Measurements from ENCODE around the gene PLEKHJ1. TPM values are rescaled to one million over a fixed set of nuclear protein-coding genes. Genes with fewer than 3 reads are reported as not detected.

PLEKHJ1 gene
- total and polyA plus RNA-seq, 9 of the 15 experiments (the other 6 are each of a cell fraction or from before 2014, with no cell fraction given): 1.5 to 188 (median 63.9) TPM

DNA sequence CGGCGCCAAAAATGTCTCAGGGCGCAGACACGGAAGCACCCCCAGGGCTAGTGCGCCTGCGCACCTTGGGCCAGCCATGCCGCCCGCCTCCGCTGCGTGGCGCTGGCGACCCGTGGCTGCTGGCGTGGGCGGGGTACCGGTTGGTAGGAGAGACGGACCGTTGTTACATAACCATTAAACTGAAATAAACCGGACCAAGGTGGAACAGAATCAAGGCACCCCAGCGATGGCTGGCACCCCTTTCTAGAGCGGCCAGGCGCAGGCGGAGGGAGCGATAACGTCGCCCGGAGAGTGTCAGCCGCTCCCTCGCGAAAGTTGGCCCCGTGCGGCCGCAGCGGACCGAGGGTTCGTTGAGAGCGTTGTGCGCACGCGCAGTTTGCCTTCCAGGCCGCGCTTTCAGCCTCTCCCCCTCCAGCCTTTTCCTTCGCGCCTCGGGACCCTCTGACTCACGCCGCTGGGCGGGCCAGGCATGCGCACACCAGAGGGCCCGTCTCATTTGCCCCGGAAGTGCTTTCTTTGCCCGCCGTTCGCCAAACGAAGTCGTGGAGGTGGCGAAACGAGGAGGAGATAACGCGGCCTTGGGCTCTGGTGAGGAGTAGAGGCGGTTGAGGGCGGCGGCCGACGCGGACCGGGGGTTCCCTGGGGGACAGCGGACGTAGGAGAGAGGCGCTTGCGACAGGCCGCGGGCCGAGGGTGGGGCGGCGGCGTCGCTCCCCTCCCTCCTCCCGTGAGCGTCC, at the start of gene PLEKHJ1, which contains the start of gene SF3A2 (continued):
- TF ChIP-seq, protein P1, sequence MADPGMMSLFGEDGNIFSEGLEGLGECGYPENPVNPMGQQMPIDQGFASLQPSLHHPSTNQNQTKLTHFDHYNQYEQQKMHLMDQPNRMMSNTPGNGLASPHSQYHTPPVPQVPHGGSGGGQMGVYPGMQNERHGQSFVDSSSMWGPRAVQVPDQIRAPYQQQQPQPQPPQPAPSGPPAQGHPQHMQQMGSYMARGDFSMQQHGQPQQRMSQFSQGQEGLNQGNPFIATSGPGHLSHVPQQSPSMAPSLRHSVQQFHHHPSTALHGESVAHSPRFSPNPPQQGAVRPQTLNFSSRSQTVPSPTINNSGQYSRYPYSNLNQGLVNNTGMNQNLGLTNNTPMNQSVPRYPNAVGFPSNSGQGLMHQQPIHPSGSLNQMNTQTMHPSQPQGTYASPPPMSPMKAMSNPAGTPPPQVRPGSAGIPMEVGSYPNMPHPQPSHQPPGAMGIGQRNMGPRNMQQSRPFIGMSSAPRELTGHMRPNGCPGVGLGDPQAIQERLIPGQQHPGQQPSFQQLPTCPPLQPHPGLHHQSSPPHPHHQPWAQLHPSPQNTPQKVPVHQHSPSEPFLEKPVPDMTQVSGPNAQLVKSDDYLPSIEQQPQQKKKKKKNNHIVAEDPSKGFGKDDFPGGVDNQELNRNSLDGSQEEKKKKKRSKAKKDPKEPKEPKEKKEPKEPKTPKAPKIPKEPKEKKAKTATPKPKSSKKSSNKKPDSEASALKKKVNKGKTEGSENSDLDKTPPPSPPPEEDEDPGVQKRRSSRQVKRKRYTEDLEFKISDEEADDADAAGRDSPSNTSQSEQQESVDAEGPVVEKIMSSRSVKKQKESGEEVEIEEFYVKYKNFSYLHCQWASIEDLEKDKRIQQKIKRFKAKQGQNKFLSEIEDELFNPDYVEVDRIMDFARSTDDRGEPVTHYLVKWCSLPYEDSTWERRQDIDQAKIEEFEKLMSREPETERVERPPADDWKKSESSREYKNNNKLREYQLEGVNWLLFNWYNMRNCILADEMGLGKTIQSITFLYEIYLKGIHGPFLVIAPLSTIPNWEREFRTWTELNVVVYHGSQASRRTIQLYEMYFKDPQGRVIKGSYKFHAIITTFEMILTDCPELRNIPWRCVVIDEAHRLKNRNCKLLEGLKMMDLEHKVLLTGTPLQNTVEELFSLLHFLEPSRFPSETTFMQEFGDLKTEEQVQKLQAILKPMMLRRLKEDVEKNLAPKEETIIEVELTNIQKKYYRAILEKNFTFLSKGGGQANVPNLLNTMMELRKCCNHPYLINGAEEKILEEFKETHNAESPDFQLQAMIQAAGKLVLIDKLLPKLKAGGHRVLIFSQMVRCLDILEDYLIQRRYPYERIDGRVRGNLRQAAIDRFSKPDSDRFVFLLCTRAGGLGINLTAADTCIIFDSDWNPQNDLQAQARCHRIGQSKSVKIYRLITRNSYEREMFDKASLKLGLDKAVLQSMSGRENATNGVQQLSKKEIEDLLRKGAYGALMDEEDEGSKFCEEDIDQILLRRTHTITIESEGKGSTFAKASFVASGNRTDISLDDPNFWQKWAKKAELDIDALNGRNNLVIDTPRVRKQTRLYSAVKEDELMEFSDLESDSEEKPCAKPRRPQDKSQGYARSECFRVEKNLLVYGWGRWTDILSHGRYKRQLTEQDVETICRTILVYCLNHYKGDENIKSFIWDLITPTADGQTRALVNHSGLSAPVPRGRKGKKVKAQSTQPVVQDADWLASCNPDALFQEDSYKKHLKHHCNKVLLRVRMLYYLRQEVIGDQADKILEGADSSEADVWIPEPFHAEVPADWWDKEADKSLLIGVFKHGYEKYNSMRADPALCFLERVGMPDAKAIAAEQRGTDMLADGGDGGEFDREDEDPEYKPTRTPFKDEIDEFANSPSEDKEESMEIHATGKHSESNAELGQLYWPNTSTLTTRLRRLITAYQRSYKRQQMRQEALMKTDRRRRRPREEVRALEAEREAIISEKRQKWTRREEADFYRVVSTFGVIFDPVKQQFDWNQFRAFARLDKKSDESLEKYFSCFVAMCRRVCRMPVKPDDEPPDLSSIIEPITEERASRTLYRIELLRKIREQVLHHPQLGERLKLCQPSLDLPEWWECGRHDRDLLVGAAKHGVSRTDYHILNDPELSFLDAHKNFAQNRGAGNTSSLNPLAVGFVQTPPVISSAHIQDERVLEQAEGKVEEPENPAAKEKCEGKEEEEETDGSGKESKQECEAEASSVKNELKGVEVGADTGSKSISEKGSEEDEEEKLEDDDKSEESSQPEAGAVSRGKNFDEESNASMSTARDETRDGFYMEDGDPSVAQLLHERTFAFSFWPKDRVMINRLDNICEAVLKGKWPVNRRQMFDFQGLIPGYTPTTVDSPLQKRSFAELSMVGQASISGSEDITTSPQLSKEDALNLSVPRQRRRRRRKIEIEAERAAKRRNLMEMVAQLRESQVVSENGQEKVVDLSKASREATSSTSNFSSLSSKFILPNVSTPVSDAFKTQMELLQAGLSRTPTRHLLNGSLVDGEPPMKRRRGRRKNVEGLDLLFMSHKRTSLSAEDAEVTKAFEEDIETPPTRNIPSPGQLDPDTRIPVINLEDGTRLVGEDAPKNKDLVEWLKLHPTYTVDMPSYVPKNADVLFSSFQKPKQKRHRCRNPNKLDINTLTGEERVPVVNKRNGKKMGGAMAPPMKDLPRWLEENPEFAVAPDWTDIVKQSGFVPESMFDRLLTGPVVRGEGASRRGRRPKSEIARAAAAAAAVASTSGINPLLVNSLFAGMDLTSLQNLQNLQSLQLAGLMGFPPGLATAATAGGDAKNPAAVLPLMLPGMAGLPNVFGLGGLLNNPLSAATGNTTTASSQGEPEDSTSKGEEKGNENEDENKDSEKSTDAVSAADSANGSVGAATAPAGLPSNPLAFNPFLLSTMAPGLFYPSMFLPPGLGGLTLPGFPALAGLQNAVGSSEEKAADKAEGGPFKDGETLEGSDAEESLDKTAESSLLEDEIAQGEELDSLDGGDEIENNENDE (IDR thresholded peaks at IDR 0.05; ENCODE audit: low read depth, low read length): no peak
- TF ChIP-seq FOXA3 (CRISPR knock-in tag; conservative IDR thresholded peaks at IDR 0.05 in 1 of 2, IDR thresholded peaks at IDR 0.05 in 1 of 2): peak in 1 of 2 experiments; percentile 35; a peak in 1 of 4 replicates
- TF ChIP-seq TEAD2 (tag; IDR thresholded peaks at IDR 0.05): no peak
- peak in 1 of 2 experiments; percentile 60; a peak in 3 of 4 replicates for TF ChIP-seq FOXK2 (conservative IDR thresholded peaks at IDR 0.05 in 1 of 2, IDR thresholded peaks at IDR 0.05 in 1 of 2; ENCODE audit: low read depth in 2 of 2)
- TF ChIP-seq ZSCAN32 (CRISPR knock-in tag; IDR thresholded peaks at IDR 0.05): no peak
- TF ChIP-seq ZNF586 (CRISPR knock-in tag; conservative IDR thresholded peaks at IDR 0.05): no peak
- no peak for TF ChIP-seq RBM14 (IDR thresholded peaks at IDR 0.05; ENCODE audit: borderline replicate concordance, insufficient read depth, low read depth, low read length)
- TF ChIP-seq RNF2 (IDR thresholded peaks at IDR 0.05): peak; percentile 80; the same call in 1 of the 2 replicates
- no peak; the same call in 1 of the 2 replicates for TF ChIP-seq ZNF316 (IDR thresholded peaks at IDR 0.05)
- TF ChIP-seq, protein P2, sequence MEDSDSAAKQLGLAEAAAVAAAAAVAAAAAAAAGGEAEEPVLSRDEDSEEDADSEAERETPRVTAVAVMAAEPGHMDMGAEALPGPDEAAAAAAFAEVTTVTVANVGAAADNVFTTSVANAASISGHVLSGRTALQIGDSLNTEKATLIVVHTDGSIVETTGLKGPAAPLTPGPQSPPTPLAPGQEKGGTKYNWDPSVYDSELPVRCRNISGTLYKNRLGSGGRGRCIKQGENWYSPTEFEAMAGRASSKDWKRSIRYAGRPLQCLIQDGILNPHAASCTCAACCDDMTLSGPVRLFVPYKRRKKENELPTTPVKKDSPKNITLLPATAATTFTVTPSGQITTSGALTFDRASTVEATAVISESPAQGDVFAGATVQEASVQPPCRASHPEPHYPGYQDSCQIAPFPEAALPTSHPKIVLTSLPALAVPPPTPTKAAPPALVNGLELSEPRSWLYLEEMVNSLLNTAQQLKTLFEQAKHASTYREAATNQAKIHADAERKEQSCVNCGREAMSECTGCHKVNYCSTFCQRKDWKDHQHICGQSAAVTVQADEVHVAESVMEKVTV (CRISPR knock-in tag; IDR thresholded peaks at IDR 0.05): peak; percentile 97
- 0 out of 2 replicates have a peak, but pooled peaks have one; percentile 42 for TF ChIP-seq CHCHD3 (CRISPR knock-in tag; IDR thresholded peaks at IDR 0.05)
- TF ChIP-seq, protein P3, sequence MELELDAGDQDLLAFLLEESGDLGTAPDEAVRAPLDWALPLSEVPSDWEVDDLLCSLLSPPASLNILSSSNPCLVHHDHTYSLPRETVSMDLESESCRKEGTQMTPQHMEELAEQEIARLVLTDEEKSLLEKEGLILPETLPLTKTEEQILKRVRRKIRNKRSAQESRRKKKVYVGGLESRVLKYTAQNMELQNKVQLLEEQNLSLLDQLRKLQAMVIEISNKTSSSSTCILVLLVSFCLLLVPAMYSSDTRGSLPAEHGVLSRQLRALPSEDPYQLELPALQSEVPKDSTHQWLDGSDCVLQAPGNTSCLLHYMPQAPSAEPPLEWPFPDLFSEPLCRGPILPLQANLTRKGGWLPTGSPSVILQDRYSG (tag; conservative IDR thresholded peaks at IDR 0.05; ENCODE audit: low read depth): peak; percentile 60; the same call in 1 of the 2 replicates
- TF ChIP-seq SMARCA5 (IDR thresholded peaks at IDR 0.05): no peak

All from K562 (cell line).